Ramos (cell line): ENCODE data around the gene HEPN1.

ENCODE experiments used
- in situ Hi-C: fragments of 300-500 bp; cut with MboI; formaldehyde crosslinking; loops from one replicate; pipeline ENCODE4 v1.14.3; 2022; ENCODE audit warnings: low sequenced_read_pairs; ENCODE audit not compliant: unreplicated experiment

HEPN1 gene

DNA sequence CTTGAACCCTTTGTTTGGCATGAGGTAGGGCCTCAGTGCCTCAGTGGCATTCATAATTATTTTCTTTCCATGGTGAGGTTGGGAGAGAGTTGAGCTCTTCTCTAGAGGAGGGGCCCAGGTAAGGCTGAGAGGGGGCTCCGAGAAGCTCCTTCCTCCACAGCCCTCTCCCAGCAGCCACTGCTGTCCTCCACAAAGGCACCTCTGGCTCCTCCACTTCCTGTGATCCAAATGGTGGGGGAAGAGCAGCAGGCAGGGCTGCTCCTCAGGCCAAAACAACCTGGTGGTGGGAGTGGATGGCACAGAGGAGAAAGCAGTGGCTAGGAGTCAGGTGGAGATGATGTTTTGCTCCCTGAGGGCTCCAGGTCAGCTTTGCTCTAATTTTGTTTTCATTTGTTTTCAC is 34.7 kb upstream of the HEPN1 start:
- in situ Hi-C loops, result no loop called here

DNA sequence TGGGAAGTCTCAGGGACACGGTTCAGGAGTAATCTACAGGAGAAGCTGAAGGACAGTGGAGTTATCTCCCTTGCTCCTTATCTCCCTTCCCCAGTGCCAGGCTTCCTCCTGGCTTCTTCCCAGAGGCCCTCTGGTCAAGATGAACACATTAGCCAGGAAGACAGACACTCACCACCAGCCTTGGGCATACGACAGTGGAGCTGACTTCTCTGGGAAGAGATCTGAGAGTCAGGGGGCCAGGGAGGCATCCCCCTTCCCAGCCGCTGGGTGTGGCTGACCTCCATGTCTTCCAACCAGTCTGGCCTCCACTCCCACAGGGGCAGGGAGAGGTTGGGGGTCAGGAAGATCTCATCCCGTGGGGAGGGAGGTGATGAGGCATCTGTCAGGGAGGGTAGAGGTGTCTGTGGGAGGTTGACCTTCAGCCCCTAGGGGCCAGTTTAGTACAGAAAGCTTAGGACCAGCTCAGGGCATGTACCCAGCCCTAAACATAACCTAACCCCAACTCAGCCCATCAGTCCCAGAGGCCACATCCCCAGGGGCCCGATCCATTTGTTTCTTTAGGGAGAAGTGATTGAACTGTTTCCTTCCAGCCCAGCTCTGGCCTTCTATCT is 34.1 kb upstream of the HEPN1 start:
- in situ Hi-C loops, result no loop called here

DNA sequence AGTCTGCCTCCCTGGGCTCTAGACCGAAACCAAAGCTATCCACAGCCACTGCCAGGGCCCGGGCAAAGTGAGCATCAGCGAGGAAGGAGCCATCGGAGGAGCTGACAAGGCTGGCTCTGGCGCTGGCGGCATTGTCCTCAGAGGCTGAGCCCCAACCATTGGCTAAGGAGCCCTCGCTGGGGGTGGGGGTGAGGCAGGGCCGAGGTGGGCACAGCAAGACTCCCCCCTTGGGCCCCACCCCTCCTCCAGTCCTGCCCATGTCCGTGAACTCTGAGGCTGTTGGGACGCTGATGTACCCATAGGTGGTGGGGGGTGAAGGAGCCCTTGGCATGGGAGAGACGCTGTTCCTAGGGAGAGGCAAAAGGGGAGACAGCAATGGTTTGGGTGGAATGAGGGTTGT is 32.6 kb upstream of the HEPN1 start:
- in situ Hi-C loops, result no loop called here

DNA sequence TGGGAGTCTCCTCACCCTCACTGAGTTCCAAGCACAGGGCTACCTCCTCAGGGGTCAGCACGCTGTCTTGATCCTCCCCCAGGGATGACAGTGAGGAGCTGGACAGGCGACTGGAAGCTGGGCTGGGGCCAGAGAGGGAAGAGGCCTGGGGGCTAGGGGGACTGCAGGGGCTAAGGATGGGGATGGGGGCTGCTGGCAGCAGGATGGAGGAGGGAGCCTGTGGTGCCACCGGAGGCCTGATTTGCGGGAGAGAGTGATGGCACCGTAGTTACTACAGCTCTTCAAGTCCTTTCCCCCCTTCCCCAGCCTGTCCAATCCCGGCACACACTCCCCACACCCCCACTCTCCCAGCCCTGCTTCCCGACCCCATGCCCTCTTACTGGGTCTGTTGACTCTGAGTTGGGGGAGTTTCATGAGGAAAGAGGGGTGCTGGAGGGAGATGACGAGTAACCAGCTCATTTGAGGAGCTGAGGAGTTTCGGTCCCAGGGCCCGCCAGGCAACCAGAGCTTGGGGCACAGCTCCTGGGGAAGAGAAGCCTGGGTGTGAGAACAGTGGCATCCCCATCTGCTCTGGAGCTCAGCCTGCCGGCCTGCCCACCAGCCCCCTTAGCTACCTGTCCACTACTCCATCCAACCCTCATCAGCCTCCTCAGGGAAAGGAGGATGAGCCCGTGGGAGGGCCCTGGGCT is 31.9 kb upstream of the HEPN1 start:
- in situ Hi-C loops, result no loop called here

DNA sequence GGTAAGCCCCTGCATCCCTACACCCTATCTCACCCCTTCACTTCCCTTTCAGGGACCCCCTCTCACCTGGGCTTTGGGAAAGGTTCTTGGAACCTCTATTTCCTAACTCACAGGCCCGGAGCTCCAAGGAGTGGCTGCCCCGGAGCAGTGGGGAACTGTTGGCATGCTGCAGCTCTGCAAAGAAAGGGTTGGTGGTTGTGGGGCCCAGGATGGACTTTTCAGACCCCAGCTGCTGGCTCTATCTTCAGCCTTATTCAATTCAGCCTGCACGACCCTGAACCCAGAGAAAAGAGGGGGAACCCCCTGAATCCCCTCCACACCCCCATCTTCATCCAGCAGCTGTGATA is 31.4 kb upstream of the HEPN1 start:
- in situ Hi-C loops, result no loop called here

DNA sequence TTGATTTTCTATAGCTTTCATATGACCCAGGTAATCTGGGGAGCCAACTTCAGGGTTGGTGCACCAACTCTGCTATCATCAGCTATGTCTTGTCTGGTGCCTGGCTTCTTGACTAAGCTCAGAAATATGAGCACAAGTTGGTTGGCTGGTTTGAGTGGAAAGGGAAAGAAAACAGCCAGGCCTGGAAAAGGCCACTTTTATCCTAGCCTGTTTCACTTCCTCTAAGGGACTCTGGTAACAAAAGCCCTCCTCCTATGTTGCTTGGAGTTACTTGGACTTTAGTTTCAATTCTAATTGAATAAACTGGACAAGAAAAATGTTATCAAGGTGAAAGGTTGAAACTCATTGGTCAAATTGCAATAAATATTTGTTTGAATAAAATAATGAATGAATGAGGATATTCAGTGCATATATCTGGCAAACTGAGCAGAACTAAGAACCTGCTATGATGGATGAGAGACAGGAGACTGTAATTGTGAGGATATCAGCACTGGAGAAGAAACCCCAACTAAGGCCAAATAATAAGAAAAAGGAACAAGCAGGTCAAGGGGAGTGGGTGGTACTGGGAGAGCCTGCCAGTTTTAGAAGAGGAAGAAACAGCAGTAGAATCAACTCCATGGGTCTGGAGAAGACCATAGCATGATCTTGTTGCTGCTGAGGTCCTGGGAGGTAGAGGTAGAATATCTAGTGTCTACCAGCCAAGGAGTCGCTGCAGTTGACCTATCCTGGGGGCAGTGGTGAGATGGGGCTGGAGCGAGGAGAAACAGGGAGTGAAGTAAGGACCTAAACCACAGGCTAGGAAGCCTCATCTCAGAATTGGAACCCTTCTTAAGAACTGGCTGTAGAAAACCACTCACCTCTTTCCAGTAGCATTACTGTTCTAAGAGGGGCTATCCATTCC is 29.6 kb upstream of the HEPN1 start:
- in situ Hi-C loops, result no loop called here

DNA sequence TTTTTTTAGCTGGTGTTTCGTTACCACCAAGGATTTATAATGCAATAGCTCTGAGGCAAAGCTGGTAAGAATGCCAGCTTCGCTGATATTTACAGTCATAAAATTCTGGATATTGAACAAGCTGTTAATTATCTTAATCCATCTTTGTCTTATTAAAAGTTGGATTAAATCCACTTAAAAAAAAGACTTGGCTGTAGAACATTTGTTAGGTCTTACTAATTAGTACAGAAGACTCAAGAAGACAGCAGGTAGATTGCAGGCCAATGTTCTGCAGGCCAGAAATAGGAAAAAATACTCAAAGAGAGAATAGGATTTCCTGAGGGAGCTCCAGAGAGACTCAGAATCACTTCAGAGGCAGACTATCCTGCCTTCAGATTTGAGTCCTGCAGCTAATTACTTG is 28.9 kb upstream of the HEPN1 start:
- in situ Hi-C loops, result no loop called here

DNA sequence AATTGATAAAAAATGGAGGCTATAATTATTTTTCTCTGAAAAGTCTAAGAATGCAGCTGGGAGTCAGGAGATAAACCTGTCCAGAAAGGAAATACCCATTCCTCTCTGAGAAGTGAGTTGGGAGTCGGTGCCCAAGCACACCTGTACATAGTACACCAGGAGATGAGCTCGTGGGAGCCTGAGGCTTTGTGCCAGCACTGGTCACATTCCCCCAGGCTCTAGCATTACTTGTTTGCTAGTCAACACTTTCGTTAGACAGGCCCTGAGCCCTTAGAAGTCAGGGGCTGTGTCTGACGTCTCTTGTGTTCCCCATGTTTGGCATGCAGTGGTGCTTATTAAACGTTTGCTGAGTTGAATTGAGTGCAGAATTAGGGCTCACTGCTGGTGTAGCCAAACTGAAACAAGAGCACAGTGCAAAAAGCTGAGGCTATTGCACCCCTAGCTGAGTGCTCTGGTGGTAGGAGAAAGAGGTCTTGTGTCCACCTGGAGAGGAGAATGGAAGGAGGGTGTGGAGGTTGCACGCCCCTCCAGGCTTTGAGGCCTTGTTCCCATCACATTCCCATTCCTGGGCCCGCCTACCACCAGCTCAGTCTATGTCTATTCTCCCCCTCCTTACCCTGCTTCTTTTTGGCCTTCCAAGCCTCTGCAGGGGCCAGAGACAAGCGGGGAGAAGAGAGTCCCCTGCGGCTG is 28.2 kb upstream of the HEPN1 start:
- in situ Hi-C loops, result no loop called here

DNA sequence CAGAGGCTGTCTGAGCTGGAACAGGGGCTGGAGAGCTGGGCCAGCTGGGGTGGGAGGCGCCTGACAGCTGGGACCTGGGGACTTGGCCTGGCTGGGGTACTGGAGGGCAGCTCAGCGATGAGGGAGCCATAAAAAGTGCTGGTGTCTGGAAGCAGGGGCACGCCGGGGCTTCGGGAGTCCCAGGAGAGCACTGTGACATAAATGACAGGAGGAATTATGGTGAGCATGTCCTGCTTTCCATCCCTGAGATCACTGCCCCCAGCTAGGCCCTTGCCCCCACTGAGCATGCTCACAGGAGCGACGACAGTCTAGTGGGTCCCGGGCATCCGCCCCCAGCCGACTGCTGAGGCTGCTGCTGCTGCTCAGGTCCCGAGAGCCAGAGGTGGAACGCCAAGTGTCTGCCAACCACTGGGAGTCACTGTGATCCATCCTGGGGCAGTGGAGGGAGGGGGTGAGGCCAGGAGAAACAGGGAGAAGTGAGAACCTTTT is 27.6 kb upstream of the HEPN1 start:
- in situ Hi-C loops, result no loop called here

DNA sequence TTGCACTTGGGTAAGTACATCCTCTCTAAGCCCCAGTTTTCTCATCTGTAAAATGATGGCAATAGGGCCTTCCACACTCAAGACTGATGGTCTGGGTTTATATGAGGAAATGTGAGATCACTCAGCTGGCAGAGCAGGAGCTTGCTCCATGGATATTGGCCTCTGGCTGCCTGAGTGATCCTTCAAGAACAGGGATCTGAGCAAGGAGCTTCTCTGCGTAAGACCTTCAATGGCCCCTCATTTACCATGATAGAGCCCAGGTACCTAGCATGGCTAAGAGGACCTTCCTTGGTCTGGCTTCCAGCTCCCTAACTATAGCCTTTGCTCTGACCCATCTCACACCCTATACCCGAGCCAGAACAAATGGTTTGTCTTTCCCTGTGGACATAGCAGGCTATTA is 26.9 kb upstream of the HEPN1 start:
- in situ Hi-C loops, result no loop called here

DNA sequence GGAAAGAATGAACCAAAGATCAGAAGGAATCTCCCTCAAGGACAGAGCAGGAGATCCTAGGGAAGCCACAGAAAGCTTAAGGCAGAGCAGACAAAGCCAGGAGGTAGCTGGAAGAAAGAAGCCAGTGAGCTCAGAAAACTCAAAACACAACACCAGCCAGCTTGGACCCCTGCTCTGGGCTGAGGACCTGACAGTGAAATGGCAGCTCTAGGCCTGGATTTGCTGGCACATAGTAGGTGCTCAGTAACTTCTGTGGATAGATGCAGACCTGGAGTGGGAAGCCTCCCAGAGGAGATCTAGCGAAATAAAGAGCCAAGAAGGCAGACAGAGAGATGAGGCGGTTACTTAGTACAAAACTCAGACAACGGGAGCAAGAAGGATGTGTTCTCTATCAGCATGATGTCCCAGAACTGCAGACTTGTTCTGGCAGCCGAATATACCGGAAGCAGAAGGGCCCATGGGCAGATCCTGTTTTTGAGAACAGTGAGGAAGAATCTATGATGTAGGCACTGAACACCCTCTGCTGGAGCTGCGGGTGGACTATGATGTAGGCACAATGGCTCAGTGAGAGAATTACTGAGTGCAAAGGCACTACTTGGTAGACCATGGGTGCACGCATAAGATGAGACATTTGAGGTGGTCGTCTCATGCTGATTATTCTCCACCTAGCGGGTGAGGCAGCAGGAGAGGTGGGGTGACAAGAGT is 26.1 kb upstream of the HEPN1 start:
- in situ Hi-C loops, result no loop called here

DNA sequence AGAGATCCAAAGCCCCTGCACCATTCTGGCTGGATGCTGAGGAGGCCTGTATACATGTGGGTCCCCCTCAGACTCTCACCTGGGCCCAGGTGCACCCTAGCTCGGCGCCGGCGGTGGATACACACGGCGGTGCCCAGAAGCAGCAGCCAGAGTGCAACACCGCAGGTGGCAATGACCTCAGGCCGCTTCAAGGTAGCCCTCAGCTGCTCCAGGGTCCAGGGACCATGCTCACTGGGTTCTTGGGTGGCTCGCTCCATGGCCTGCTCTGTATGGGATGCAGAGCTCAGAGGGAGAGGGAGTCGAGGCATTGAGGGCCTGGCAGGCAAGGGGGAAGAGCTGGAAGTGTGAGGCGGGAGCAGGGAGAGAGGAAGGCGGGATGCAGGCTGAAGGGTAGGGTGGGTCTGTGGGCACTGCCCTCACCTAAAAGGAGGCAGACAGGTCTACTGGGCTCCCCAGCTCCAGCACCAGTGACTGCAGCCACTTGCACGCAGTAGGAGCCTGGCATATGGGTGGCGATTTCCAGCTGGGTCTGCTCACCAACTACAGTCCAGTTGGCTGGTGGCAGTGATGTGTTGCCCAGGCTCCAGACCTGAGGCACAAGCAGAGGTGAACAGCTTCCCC is 25.2 kb upstream of the HEPN1 start:
- in situ Hi-C loops, result no loop called here

DNA sequence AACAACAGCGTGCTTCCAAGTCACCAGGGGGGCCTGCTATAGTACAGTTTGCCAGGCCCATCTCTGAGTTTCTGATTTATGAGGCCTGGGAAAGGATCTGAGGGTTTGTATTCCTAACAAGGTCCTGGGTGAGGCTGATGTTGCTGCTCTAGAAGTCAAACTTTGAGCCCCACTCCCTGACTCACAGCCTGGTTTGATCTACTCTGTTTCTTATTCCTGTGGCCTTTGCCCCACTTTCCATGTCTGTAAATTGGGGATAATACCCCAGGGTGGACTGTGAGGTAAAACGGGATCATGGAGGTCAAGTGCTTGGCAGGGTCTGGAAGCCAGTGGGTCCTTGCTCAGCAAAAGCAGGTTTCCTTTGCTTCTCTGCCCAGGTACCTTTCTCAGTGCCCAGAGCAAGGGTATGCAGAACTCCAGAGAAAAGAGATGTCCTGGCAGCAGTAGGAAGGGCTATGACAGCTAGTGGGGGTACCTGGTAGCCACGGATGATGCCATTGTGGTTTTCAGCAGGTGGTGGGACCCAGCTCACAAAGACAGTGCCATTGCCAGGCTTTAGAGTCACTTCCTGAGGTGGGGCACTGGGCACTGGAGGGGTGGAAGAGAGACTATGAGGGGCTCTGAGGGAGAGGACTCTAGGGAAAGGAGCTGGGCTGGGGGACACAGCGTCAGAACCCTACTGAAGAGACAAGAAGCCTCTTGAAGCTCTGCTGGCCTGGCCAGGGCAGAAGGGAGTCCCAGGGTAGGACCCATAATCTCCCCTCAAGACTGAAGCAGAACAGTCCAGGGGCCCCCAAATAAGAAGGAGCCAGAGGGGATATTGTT is 24.2 kb upstream of the HEPN1 start:
- in situ Hi-C loops, result no loop called here

DNA sequence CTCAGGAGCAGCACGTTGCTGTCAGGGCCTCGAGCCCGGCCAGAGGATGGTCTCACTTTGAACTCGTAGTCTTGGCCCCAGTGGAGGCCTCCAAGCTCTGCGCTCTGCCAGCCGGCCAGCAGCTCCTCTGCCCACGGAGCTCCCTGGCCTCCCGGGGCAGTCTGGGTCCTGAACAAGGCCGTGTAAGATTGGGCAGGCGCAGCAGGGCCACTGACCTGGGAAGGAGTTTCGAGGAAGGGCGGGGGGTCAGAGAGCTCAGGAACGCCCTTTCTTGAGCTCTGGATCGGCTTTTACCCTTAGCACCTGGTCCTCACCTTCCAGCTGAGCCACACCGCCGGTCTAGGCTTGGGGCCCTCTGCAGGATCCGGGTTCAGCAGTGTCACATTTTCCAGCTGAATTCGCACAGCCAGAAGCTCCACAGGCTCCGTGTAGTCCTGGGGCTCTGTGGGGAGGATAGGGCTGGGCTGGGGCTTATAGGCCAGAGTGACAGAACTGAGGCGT is 23.5 kb upstream of the HEPN1 start:
- in situ Hi-C loops, result no loop called here

DNA sequence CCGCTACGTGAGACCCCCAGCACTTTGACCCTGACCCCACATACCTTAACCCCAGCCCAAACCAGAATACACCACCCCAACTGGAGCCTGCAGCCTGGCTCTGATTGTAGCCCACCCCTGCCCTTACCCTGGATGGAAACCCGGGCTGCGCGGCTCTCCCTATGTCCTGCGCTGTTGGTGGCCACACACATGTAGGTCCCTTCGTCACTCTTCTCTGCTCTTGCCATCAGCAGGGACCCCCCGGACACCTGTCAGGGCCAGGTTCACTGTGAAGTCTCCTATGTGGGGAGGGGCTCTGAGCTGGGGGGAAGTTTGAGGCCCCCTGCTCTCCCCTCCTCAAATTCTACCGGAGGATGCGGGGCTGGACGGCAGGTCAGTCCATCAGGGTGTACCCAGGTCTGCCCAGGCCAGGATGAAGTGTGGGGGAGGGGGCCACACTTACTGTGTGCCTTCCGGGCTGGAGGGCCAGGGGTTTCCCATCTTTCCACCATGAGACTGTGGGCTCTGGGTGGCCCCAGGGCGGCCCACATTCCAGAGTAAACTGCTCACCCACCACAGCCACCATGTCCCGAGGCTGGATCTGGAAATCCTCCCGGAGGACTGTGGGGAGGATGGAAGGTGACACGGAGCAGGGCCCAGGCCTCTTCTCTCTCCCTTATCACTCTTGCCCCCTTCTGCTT is 22.8 kb upstream of the HEPN1 start:
- in situ Hi-C loops, result no loop called here

DNA sequence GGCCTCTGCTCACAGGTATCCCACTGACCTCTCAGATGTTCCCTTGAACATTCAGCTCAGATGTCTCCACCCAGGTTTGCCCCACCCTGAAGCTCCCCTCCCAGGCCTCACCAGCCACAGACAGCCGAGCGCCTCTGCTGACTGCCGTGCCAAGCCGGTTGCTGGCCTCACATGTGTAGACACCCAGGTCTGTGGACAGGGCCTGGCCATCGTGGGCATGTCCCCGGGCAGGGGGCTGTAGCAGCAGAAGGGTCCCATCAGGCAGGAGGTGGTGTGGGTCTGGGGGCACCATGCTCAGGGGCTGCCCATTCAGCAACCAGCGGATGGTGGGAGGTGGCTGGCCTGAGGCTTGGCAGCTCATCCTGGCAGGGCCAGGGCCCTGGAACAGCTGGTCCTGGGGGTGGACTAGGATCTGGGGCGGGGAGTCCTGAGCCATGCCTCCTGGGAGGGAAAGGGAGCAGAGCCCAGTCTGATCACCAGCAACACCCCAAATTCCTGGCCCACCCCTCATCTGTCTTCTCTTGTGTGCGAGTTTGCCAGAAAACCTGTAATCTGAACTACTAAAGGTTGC is 22.1 kb upstream of the HEPN1 start:
- in situ Hi-C loops, result no loop called here

DNA sequence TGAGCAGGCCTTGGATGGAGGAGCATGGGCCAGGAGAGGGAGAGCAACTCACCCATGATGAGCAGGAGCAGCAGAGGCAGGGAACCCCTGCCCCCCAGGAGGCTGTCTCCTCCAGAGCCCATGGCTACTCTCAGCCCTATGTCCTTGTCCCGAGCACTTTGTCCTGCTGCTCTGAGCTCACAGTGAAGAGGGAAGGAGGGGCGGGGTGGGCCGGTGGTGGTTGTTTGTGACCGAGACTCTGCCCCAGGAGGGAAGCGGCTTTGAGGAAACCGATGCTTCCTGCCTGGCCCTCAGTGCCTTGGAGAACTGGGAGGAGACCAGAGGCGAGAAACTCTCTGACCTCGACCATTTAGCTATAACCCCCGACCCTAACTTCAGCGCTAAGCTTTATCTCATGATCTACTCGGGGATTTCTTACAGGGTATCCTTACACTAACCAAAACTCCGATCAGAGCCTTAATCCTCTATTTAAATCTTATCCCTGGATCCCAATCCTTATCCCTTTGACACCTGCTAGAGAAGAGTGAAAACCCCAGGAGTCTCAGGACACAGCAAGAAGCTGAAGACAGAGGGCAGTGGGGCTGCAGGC is 21.3 kb upstream of the HEPN1 start, which contains the start of gene ROBO4:
Gene ROBO4, minus strand, starts transcription at position 192 of the 589 bp plus-strand sequence. Its CDS starts 70 bp downstream, at position 122.
- in situ Hi-C loops, result no loop called here
